SK-N-SH (cell line): ENCODE measurements around the gene PARD3. TPM values are rescaled to one million over a fixed set of nuclear protein-coding genes. Genes with fewer than 3 reads are reported as not detected.

Experiments used
- CTCF ChIA-PET: fragments of 300-600, 350-600 bp; formaldehyde crosslinking; extraction: SDS; loops from one replicate; lab custom pipeline; 2021; lab: Yijun Ruan, JAX
- POLR2A ChIA-PET: fragments of 350-600 bp; sonication (Branson Sonifier 250); formaldehyde crosslinking; extraction: SDS; loops from one replicate; lab custom pipeline; 2020; ENCODE audit warnings: antibody characterized with exemption, inconsistent platforms; lab: Yijun Ruan, JAX
- DNase-seq: peaks from one replicate; pipeline ENCODE4 v3.0.0; 2012
- H2AFZ ChIP-seq: fragments of 200-600 bp; sonication (generic); 2 replicates; pipeline ENCODE4 v1.8.1; 2016; ENCODE audit warnings: antibody characterized with exemption, mild to moderate bottlenecking, low read depth
- H3F3A ChIP-seq: fragments of 200-600 bp; sonication (generic); replicated peaks from 2 replicates; pipeline ENCODE3; 2016; ENCODE audit warnings: antibody characterized with exemption, mild to moderate bottlenecking; ENCODE audit not compliant: insufficient read depth
- H3K27ac ChIP-seq, 2 experiments: fragments of 200-500 bp in 1 of 2; fragments of 200-600 bp in 1 of 2; sonication (Bioruptor generic) in 1 of 2; sonication (generic), shearing (Covaris generic) in 1 of 2; 2 replicates each; pipeline versions ENCODE4 v1.5.1 to v1.6.1; 2014 to 2016; ENCODE audit warnings: low read depth in 2 of 2, inconsistent platforms in 1 of 2, low read length in 1 of 2, mild to moderate bottlenecking in 1 of 2, mixed read lengths in 1 of 2
- H3K27me3 ChIP-seq: fragments of 200-600 bp; sonication (generic), shearing (Covaris generic); 2 replicates; pipeline ENCODE4 v1.6.1; 2016; ENCODE audit warnings: mixed run types; ENCODE audit not compliant: insufficient read depth
- H3K36me3 ChIP-seq, 2 experiments: fragments of 200-500 bp in 1 of 2; fragments of 200-600 bp in 1 of 2; sonication (Bioruptor generic) in 1 of 2; sonication (generic) in 1 of 2; replicated peaks in 1 of 2; 2 replicates each; pipeline versions ENCODE3 to v1.5.1; 2014 to 2016; ENCODE audit warnings: low read length in 1 of 2, mild to moderate bottlenecking in 1 of 2; ENCODE audit not compliant: insufficient read depth in 2 of 2, control insufficient read depth in 1 of 2
- H3K4me1 ChIP-seq, 2 experiments: fragments of 200-500 bp in 1 of 2; fragments of 200-600 bp in 1 of 2; sonication (Bioruptor generic) in 1 of 2; sonication (generic), shearing (Covaris generic) in 1 of 2; 2 replicates each; pipeline versions ENCODE4 v1.5.1 to v1.6.1; 2014 to 2016; ENCODE audit warnings: low read depth in 1 of 2, low read length in 1 of 2, mixed run types in 1 of 2; ENCODE audit not compliant: insufficient read depth in 2 of 2, control insufficient read depth in 1 of 2
- H3K4me2 ChIP-seq: fragments of 200-600 bp; sonication (generic), shearing (Covaris generic); 2 replicates; pipeline ENCODE4 v1.6.1; 2017; ENCODE audit warnings: mixed run types
- H3K4me3 ChIP-seq, 2 experiments: fragments of 200-500 bp in 1 of 2; fragments of 200-600 bp in 1 of 2; sonication (Bioruptor generic) in 1 of 2; sonication (generic), shearing (Covaris generic) in 1 of 2; 2 replicates each; pipeline versions ENCODE4 v1.5.1 to v1.8.1; 2014 to 2016; ENCODE audit warnings: low read depth in 2 of 2, inconsistent platforms in 1 of 2, low read length in 1 of 2, mild to moderate bottlenecking in 1 of 2, mixed read lengths in 1 of 2, moderate library complexity in 1 of 2
- H3K79me2 ChIP-seq: fragments of 200-600 bp; sonication (generic); 2 replicates; pipeline ENCODE4 v1.8.1; 2017; ENCODE audit warnings: mild to moderate bottlenecking; ENCODE audit not compliant: insufficient read depth
- H3K9ac ChIP-seq: fragments of 200-600 bp; sonication (generic); 2 replicates; pipeline ENCODE4 v1.6.1; 2017; ENCODE audit warnings: mixed run types
- H3K9me2 ChIP-seq: fragments of 200-600 bp; sonication (generic); 2 replicates; pipeline ENCODE4 v1.6.1; 2017; ENCODE audit warnings: mixed run types
- H3K9me3 ChIP-seq: fragments of 200-600 bp; sonication (generic); 2 replicates; pipeline ENCODE4 v1.6.1; 2017; ENCODE audit warnings: mixed run types, mild to moderate bottlenecking, moderate library complexity
- H4K20me1 ChIP-seq: fragments of 200-600 bp; sonication (generic); 2 replicates; pipeline ENCODE4 v1.6.1; 2017; ENCODE audit warnings: mild to moderate bottlenecking, mixed run types; ENCODE audit not compliant: insufficient read depth
- EP300 ChIP-seq, 2 experiments: IDR thresholded peaks; 2 replicates each; pipeline versions ENCODE4 v1.4.0 to v1.6.1; 2012; ENCODE audit warnings: borderline replicate concordance in 1 of 2, low read depth in 1 of 2, low read length in 1 of 2
- EZH2phosphoT487 ChIP-seq: fragments of 200-600 bp; sonication (generic); IDR thresholded peaks from 2 replicates; pipeline ENCODE4 v1.6.1; 2017; ENCODE audit warnings: low read depth, mixed run types, mild to moderate bottlenecking, antibody characterized with exemption, moderate library complexity, borderline replicate concordance
- FOSL2 ChIP-seq: IDR thresholded peaks from 2 replicates; pipeline ENCODE4 v1.4.0; 2012; ENCODE audit warnings: low read depth, mild to moderate bottlenecking, moderate library complexity, borderline replicate concordance
- FOXJ3 ChIP-seq: sonication (generic); formaldehyde crosslinking; IDR thresholded peaks from 2 replicates; pipeline ENCODE4 v1.5.1; 2020; ENCODE audit warnings: mild to moderate bottlenecking, missing genetic modification reagents
- GABPA ChIP-seq: IDR thresholded peaks from 2 replicates; pipeline ENCODE4 v1.4.0; 2012; ENCODE audit warnings: low read depth, mild to moderate bottlenecking
- GATA2 ChIP-seq: sonication (generic); formaldehyde crosslinking; IDR thresholded peaks from 2 replicates; pipeline ENCODE4 v1.5.0; 2020; ENCODE audit warnings: mild to moderate bottlenecking, missing genetic modification reagents
- IRF3 ChIP-seq: fragments of 150-350 bp; IDR thresholded peaks from 2 replicates; pipeline ENCODE4 v1.6.1; 2016; ENCODE audit warnings: mild to moderate bottlenecking, low read depth, low read length
- MEF2A ChIP-seq: IDR thresholded peaks from 2 replicates; pipeline ENCODE4 v1.4.0; 2012; ENCODE audit warnings: low read depth, borderline replicate concordance
- MXI1 ChIP-seq: IDR thresholded peaks from 2 replicates; pipeline ENCODE4 v1.6.1; 2012; ENCODE audit warnings: mild to moderate bottlenecking, low read depth, low read length, improper control_type of control experiment
- NRF1 ChIP-seq: IDR thresholded peaks from 2 replicates; pipeline ENCODE4 v1.6.1; 2012; ENCODE audit warnings: low read depth, mild to moderate bottlenecking, low read length
- POLR2AphosphoS5 ChIP-seq: IDR thresholded peaks from 2 replicates; pipeline ENCODE4 v1.6.1; 2012; ENCODE audit warnings: low read depth, low read length
- RAD21 ChIP-seq: IDR thresholded peaks from 2 replicates; pipeline ENCODE4 v1.6.1; 2012; ENCODE audit warnings: mild to moderate bottlenecking, low read length
- RFX5 ChIP-seq: IDR thresholded peaks from 2 replicates; pipeline ENCODE4 v1.6.1; 2012; ENCODE audit warnings: mild to moderate bottlenecking, improper control_type of control experiment, low read length
- SIN3A ChIP-seq: IDR thresholded peaks from 2 replicates; pipeline ENCODE4 v1.6.1; 2012; ENCODE audit warnings: low read depth, mild to moderate bottlenecking, low read length, moderate library complexity, borderline replicate concordance
- SMC3 ChIP-seq: IDR thresholded peaks from 2 replicates; pipeline ENCODE4 v1.6.1; 2012; ENCODE audit warnings: low read depth, low read length, improper control_type of control experiment
- TCF12 ChIP-seq: IDR thresholded peaks from 2 replicates; pipeline ENCODE4 v1.4.0; 2012
- TEAD4 ChIP-seq: IDR thresholded peaks from 2 replicates; pipeline ENCODE4 v1.4.0; 2012; ENCODE audit warnings: mild to moderate bottlenecking, borderline replicate concordance; ENCODE audit not compliant: insufficient read depth
- USF1 ChIP-seq: IDR thresholded peaks from 2 replicates; pipeline ENCODE4 v1.4.0; 2012; ENCODE audit warnings: low read depth, borderline replicate concordance
- USF2 ChIP-seq: fragments of 150-350 bp; IDR thresholded peaks from 2 replicates; pipeline ENCODE4 v1.6.1; 2017; ENCODE audit warnings: antibody characterized with exemption, low read length, low read depth, borderline replicate concordance
- WGBS: methylation state at CpG from one replicate; pipeline ENCODE4 v1.1.6; 2017; ENCODE audit warnings: low lambda C conversion rate; 5-methylcytosine and 5-hydroxymethylcytosine counted together
- polyA plus RNA-seq, 3 experiments: library from polyadenylated mRNA; depleted of rRNA; stranded (reverse); fragments of >200 nt; gene quantifications; 2 replicates each; pipeline ENCODE4 v1.2.3, GENCODE V29; 2012

PARD3 gene
- polyA plus RNA-seq, 1 of the 3 experiments (the other 2 are of a cell fraction): 29.4 TPM

- no peaks in the 10 kb centered on the region for H4K20me1 ChIP-seq
- POLR2A ChIA-PET: no interaction called here
- 92% methylated on average over 2 of the region's 2 CpGs for WGBS
- H3K4me1 ChIP-seq: peaks cover 0 to 27% of the 10 kb centered on the region in 2 experiments; a peak in 2 of 4 replicates
- H3K9ac ChIP-seq: no peak overlapping the region
- H3K9me3 ChIP-seq: no peaks in the 10 kb centered on the region
- no peaks in the 10 kb centered on the region for H3K36me3 ChIP-seq
- CTCF ChIA-PET: no interaction called here
- H3K27me3 ChIP-seq: no peaks in the 10 kb centered on the region
- no peaks in the 10 kb centered on the region for H3K9me2 ChIP-seq
- H3K4me3 ChIP-seq: no peak overlapping the region
- no peak overlapping the region for H3K4me2 ChIP-seq
- no peaks in the 10 kb centered on the region for H3F3A ChIP-seq
- H2AFZ ChIP-seq: no peak overlapping the region
- TF ChIP-seq RFX5 (no peak), GATA2 (CRISPR knock-in tag) (no peak), NRF1 (no peak), EZH2phosphoT487 (no peak), TEAD4 (no peak), USF1 (no peak), IRF3 (no peak), POLR2AphosphoS5 (no peak), MEF2A (no peak), SMC3 (no peak), RAD21 (no peak), USF2 (no peak), TCF12 (no peak), EP300 (IDR thresholded peaks at IDR 0.05; ENCODE audit: borderline replicate concordance in 1 of 2, low read depth in 1 of 2, low read length in 1 of 2) (no peak), FOXJ3 (CRISPR knock-in tag) (no peak), SIN3A (no peak), MXI1 (no peak), GABPA (no peak), FOSL2 (no peak)
- no peak for DNase-seq
- no peak overlapping the region for H3K27ac ChIP-seq
- no peaks in the 10 kb centered on the region for H3K79me2 ChIP-seq
Measured at GRCh38 chr10:34198953-34199352, 616.1 kb downstream of the PARD3 start.
